ENCODE measurements around the gene FAM20C. TPM values are rescaled to one million over a fixed set of nuclear protein-coding genes. Genes with fewer than 3 reads are reported as not detected.

FAM20C gene
- total RNA-seq, 1 experiment from 2014 or later = 52.6 TPM

- Histone ChIP-seq H3K9me3 (no peaks in the 10 kb centered on the region), H3K4me3 (no peak overlapping the region), H3K27me3 (no peaks in the 10 kb centered on the region), H3K36me3 (no peaks in the 10 kb centered on the region)
- no peak for DNase-seq
Measured at GRCh38 chr7:299169-299568, 106.8 kb downstream of the FAM20C start.

DNA sequence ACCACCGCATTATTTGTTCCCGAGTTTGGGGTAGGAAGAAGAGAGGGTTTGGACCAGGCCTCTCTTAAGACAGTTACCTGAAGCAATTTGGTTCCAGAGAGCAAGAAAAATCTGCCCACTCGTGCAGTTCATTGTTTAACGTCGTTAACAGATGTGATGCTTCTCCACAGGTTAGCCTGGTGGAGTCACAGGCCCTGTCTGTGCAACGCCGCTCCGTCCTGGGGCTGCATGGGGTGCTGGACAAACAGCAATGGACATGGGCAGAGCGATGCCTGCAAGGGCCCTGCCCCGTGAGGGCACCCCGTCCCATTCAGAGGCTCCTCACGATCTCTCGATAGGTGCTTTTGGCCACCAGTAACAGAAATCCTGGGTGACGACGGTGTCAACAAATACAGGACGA is 107.3 kb downstream of the FAM20C start:
- no peaks in the 10 kb centered on the region for H3K27me3 ChIP-seq
- H3K4me3 ChIP-seq = no peak overlapping the region
- H3K36me3 ChIP-seq = no peaks in the 10 kb centered on the region
- no peak for DNase-seq
- no peaks in the 10 kb centered on the region for H3K9me3 ChIP-seq

DNA sequence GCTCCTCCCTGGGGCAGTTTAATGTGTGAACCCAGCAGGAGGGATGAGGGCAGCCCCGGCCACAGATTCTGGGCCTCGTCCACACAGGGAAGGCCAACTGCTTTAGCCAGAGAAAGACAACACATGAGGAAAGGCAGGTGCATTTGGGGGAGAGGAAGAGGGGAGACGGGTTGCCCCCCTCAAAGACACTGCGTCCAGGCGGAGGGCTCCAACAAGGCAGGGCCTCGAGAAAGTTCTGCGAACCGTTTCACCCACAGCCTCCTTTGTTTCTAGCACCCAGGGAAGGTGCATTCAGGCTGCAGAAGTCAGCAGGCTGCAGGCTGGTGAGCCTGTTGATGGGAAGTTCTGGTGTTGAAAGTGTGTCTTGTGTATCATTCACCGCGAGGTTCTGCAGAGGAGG is 107.7 kb downstream of the FAM20C start:
- no peak for DNase-seq
- Histone ChIP-seq H3K9me3 (no peaks in the 10 kb centered on the region), H3K27me3 (no peaks in the 10 kb centered on the region), H3K4me3 (no peak overlapping the region), H3K36me3 (no peaks in the 10 kb centered on the region)

DNA sequence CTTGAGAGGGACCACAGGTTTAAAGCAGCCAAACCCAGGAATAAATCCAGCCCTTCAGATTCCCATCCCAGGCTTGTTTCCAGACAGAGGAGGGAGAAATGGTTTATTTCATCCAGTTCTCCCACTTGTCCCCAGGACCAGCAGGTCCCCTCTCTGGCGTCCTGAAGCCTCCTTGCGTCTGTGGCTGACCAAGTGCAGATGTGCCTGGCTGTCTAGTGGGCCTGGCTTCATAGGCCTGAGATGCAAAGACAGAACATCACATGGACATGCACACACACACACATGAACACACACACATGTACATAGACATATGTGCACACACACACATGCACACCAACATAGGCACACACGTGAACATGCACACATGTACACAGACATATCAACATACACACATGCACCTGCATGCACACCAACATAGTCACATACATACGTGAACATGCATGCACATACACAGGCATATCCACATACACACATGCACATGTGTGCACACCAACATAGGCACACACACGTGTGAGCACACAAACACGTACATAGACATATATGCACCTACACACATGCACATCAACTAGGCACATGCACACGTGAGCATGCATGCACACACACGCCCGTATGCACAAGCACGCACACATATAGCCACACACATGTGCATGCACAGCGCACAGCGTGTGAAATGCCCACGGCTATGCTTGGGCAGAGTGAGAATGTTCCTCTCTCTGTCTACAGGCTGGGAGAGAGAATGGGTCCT is 108.3 kb downstream of the FAM20C start:
- H3K27me3 ChIP-seq = no peaks in the 10 kb centered on the region
- no peak for DNase-seq
- no peaks in the 10 kb centered on the region for H3K9me3 ChIP-seq
- no peaks in the 10 kb centered on the region for H3K36me3 ChIP-seq
- H3K4me3 ChIP-seq = no peak overlapping the region

- Histone ChIP-seq H3K9me3 (no peaks in the 10 kb centered on the region), H3K4me3 (no peak overlapping the region), H3K27me3 (no peaks in the 10 kb centered on the region), H3K36me3 (no peaks in the 10 kb centered on the region)
- DNase-seq = no peak
Measured at GRCh38 chr7:301291-302053, 109.1 kb downstream of the FAM20C start.

- no peak for DNase-seq
- Histone ChIP-seq H3K4me3 (no peak overlapping the region), H3K9me3 (no peaks in the 10 kb centered on the region), H3K36me3 (no peaks in the 10 kb centered on the region), H3K27me3 (no peaks in the 10 kb centered on the region)
Measured at GRCh38 chr7:302054-302992, 110.0 kb downstream of the FAM20C start.

DNA sequence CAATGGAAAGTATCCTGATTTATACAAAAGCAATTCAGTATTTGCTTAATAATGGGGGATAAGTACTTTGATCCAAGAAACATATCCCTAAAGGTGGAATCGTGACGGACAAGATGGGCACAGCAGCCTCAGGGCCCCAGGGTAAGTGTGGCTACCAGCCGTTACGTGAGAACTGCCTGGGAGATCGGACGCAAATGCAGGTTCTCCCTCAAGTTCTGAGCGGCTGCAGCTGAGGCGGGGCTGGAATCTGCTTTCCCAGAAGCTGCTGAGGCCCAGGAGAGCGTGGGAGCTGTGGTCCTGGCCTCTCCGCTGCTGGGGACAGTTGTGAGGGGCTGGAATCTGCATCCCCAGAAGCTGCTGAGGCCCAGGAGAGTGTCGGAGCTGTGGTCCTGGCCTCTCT is 111.1 kb downstream of the FAM20C start:
- DNase-seq = no peak
- H3K9me3 ChIP-seq = peaks cover 7% of the 10 kb centered on the region; the same call in 1 of the 2 replicates
- H3K27me3 ChIP-seq = no peaks in the 10 kb centered on the region
- H3K4me3 ChIP-seq = no peak overlapping the region
- H3K36me3 ChIP-seq = no peaks in the 10 kb centered on the region

GRCh38 chr7:303884-304573 is 111.7 kb downstream of the FAM20C start:
- Histone ChIP-seq H3K36me3 (no peaks in the 10 kb centered on the region), H3K27me3 (no peaks in the 10 kb centered on the region), H3K4me3 (no peak overlapping the region), H3K9me3 (peaks cover 7% of the 10 kb centered on the region; the same call in 1 of the 2 replicates)
- no peak for DNase-seq

DNA sequence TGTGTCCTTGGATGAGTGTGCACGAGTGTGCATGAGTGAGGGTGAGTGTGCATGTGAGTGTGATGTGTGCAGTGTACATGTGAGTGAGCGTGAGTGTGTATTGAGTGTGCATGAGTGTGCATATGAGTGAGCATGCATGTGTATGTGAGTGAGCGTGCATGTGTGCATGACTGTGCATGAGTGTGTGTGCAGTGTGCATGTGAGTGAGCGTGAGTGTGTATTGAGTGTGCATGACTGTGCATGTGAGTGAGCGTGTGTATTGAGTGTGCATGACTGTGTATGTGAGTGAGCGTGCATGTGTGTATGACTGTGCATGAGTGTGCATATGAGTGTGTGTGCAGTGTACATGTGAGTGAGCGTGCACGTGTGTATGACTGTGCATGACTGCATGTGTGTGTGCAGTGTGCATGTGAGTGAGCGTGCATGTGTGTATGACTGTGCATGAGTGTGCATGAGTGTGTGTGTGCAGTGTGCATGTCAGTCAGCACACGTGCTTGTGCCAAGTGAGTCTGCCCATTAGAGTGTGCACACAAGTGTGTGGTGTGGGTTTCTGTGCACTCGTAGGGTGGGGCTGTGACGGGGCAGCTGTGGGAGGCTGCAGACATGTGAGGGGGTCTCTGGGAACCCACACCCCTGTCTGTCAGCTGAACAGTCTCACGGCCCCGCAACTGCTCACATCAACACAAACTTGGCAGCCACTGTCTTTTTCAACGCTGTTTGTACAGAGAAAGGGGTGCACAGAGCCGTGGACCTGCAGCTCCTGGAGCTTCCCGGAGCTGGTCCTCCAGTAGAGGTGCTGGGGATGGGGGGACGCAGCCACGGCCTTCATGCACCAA is 112.4 kb downstream of the FAM20C start:
- peaks cover 7% of the 10 kb centered on the region; the same call in 1 of the 2 replicates for H3K9me3 ChIP-seq
- no peak overlapping the region for H3K4me3 ChIP-seq
- no peaks in the 10 kb centered on the region for H3K36me3 ChIP-seq
- no peak for DNase-seq
- H3K27me3 ChIP-seq = no peaks in the 10 kb centered on the region

- H3K36me3 ChIP-seq = no peaks in the 10 kb centered on the region
- peaks cover 7% of the 10 kb centered on the region; the same call in 1 of the 2 replicates for H3K9me3 ChIP-seq
- no peak overlapping the region for H3K4me3 ChIP-seq
- DNase-seq = no peak
- H3K27me3 ChIP-seq = no peaks in the 10 kb centered on the region
Measured at GRCh38 chr7:305410-306151, 113.2 kb downstream of the FAM20C start.

GRCh38 chr7:307970-308369 is 115.6 kb downstream of the FAM20C start:
- Histone ChIP-seq H3K4me3 (no peak overlapping the region), H3K36me3 (no peaks in the 10 kb centered on the region), H3K27me3 (peaks cover 14% of the 10 kb centered on the region; the same call in 1 of the 2 replicates), H3K9me3 (peaks cover 7% of the 10 kb centered on the region; the same call in 1 of the 2 replicates)
- DNase-seq = no peak

GRCh38 chr7:309586-310228 is 117.3 kb downstream of the FAM20C start:
- Histone ChIP-seq H3K27me3 (peaks cover 32% of the 10 kb centered on the region), H3K9me3 (peaks cover 7% of the 10 kb centered on the region; the same call in 1 of the 2 replicates), H3K36me3 (no peaks in the 10 kb centered on the region), H3K4me3 (no peak overlapping the region)
- DNase-seq = no peak

All from MG63 (cell line).